ENCODE measurements around the gene HSF2.

Gene HSF2

DNA sequence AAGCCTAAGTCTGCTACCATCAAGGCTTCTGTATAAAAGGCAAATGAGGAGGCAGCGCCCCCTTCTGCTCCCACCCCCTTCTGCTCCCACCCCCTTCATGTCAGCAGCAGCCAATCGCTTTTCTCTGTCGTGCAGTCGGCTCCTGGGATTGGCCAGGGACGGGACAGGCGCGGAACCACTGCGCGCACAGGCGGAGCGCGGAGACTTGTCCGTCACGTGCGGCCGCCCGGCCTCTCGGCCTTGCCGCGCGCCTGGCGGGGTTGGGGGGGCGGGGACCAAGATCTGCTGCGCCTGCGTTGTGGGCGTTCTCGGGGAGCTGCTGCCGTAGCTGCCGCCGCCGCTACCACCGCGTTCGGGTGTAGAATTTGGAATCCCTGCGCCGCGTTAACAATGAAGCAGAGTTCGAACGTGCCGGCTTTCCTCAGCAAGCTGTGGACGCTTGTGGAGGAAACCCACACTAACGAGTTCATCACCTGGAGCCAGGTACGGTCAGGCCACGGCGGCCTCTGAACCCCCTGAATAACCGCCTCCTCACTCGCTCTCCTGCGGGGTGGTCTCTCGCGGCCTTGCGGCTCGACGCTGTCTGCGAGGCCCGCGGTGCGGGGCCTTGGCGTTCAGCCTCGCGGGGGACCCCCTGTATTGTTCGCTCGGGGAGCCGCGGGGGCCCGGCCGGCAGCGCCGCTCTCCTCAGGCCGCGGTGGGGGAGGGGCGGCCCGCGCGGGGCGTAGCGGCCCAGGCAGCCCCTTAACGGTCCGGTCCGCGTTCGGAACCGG is at the start of gene HSF2:
TSS of gene HSF2 (plus strand) at position 305 of the 773 bp plus-strand sequence. CDS start at position 391, 86 bp downstream.
- DNase-seq = peak; percentile 88

DNA sequence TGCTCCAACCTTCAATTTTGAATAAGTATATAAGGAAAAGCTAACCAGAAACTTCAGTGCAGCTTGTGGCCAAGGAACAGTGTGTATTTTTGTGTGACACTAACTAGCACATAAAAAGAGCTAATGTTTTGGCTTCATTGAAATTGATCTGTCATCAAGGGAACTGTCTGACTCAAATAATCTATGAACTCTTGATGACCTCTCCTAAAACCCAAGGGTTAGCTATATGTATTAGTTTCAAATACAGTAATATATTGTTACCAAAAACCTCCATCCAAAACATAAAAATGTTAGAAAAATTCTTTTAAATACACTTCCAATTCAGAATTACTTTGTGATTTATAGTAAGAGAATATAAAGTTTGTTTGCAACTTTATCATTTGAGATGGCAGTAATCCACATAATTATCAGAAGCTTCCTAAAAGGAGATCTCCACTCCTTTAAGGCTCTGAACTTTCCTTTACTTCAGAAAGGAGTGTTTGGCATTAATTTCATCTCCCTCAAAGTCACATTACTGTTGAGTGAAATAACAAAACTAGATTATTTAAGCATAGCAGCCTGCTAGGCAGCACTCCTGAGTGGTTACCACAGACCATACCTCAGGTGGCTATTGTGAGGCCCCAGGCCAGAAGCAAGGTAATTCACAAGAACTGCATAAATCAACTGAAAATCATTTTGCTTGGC is 46.3 kb upstream of the HSF2 start:
- DNase-seq = no peak

DNA sequence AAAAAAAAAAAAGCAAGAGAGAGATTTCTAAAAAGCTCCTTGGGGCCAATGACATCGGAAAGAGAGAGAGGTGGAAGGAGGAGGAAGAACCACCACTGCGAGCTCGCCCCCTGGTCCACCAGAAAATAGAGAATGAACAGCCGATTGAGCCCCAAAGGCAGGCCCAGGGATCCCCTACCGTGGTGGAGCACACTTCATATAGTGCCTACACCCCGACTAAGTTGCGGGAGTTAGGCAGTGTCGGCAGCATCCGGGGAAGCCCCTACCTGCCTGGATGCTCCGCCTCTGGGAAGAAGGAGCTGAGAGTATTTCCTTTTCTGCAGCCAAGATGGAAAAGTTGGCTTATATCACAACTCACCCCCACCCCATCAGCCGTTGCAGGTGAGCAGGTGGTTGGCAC is 38.6 kb upstream of the HSF2 start:
- no peak for DNase-seq

DNA sequence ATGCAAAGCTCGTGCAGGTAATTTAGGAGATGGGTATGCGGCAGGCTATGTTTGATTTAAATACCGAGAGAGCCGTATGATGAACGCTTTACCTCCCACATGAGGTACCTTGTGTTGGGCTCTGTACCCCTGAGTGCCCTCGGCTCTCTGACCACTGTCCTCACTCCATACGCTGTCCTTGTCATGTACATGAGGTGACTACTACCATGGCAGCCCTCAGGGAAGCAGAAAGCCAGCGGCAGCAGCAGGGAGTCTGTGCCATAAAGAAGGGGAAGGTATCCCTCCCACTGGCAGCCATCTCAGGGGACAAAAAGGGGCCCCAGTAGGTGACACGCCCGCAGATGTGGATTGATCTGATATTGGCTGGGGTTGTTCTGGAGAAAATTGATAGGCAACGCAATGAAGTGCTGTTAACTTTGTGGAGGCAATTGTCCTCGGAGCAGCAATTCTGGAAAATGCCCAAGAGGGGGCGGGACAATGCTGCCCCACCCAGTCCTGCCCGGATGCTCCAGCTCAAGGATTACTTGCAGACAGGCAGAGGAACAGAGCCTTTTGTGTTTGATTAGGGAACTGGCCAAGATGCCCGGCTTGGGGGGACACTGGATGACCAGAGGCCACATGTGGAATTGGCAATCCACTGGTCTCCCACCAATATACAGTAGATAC is 38.0 kb upstream of the HSF2 start:
- no peak for DNase-seq

DNA sequence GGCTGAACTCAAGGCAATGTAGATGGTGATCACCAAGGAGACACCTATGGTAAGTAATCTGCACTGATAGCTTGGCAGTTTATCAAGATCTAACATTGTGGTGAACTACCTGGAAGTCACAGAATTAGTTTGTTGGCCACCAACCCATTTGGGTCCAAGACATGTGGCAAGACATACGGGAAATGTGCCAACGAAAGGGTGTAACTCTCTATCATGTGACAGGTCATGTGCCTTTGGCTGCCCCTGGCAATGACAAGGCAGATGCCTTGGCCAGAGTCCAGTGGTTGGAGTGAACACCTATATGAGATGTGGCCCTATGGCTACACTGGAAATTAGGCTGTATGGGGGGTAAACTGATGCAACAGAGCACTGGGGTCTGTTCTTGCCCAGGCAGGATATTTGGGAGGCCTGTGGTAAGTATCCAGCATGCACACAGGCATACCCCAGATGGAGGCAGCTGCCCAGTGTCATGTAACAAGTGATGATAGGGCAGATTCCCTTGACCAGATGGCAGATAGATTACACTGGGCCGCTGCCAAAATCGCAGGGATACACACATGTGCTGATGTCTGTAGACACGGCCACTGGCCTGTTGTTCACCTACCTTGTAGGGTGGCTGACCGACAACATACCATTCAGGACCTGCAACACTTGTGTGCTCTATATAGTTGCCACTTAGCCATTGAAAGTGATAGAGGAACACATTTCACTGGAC is 35.5 kb upstream of the HSF2 start:
- no peak for DNase-seq

- DNase-seq = no peak
These were observed 33.6 kb upstream of the HSF2 start for GRCh38 chr6:122365775-122366403.

DNA sequence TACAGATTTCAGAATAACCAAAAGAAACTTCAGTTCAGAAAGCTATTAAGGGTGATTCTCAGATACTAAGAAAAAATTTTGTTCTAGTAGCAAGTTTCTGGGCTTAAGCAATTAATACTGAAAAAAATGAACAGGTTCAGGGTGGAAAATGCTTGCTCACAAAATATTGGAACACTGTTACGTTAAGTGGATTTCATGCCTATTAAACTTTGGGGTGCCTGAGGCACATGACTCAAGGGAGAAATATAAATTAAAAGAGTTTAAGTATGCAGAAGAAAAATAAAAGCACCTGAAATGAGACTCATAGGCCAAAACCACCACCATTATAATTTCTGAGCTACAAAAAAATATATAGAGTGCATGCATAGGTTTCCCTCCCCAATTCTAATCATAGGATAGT is 32.3 kb upstream of the HSF2 start:
- no peak for DNase-seq

DNA sequence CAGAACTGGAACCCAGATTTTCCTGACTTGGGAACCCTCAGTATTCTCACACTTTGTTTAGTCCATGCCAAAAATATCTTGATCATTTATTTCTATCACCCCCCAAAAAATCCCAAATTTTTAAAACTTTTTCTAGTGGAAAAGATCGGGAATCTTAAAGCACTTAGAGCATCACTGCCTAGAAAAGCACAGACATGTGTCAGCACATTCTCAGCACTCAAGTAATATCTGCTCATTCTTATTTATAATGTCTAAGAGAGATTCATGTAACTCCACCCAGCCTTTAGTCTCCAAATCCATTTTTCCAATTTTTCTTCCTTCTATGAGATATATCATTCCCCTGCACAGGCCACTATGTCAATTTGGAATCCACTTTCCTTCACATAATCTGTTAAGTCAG is 29.9 kb upstream of the HSF2 start:
- no peak for DNase-seq

DNA sequence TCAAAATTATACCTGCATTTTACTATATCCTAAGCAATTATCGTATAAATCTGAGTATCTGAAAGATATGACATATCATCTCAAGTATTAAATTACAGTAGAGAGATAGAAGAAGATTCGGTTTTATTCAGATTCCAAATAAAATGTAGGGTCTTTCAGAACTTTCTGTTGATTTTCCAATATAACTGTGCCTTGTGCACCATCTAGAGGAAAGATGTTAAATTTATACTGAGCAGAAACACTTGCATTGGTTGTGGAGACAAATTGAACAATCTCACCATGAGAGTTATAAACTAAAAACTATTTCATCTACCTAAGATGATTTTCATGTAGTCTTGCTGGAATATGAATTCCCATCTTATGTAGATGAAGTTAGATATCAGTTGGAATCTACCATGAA is 26.8 kb upstream of the HSF2 start:
- DNase-seq = no peak

- no peak for DNase-seq
These were observed 25.1 kb upstream of the HSF2 start for GRCh38 chr6:122374307-122374706.

DNA sequence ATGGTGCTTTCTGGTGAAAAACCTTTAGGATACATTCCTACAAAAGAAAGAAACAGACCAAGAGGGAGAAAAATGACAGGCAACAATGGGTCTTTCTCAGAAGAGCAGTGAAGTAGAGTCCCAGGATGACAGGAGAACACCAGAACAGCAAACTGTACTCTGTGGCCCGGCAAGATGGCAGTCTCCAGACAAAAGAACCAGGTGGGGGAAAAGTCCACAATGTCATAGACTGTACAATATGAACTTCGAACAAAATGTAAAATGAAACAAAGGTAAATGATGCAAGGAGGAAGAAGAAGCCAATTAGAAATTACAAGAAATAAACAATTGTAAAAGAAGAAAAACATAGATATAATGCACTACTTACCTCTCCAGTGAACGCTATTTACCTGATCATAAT is 23.2 kb upstream of the HSF2 start:
- DNase-seq = no peak

GRCh38 chr6:122381494-122382265 is 17.8 kb upstream of the HSF2 start:
- DNase-seq = no peak

DNA sequence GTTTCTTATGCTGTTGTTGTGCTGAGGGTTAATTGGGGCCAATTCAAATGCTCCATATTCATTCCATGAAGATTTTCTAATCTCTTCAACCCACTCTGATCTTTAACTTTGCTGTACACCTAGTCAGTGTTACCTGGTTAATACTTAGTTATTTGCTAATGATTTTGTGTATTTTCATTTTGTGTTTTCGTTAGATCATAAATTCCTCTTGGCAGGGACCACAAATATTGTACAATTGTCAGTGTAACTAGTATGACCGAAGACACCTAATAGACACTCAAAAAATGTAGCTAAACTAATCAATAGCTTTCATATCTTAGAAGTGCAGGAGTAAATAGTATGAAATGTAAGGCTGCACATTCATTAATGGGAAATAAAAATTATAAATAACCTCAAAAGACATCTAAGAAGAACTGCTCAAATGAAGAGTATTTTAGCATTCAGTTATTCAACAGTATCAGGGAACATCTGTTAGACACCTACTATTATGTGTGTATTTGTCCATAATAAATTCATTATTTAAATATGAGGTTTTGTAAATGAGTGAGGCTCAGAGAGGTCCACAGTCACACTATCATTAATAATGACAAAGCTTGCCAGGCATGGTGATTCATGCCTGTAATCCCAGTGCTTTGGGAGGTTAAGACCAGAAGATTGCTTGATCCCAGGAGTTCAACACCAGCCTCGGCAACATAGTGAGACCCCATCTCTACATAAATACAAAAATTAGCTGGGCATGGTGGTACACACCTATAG is 13.4 kb upstream of the HSF2 start:
- DNase-seq = no peak

DNA sequence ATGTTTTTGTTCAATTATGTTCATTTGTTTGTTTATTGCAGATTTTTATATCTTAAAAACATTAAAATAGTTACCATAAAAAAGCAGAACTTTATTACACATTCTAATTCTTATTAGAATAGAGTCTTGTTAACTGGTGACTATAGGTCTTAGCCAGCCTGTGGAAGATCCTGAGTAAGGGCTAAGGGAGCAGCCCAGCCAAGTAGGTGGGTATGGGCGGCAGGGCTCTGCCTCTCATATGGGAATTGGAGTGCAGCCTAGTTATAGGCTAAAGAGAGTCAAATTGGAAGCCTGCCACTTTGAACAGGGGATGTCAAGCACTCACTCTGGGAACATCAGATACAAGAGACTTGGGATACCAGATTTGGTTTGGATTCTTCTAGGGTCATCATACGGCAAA is 10.5 kb upstream of the HSF2 start:
- DNase-seq = no peak

GRCh38 chr6:122389704-122390372 is 9.6 kb upstream of the HSF2 start:
- no peak for DNase-seq

- no peak for DNase-seq
These were observed 6.7 kb upstream of the HSF2 start for GRCh38 chr6:122392564-122393350.

DNA sequence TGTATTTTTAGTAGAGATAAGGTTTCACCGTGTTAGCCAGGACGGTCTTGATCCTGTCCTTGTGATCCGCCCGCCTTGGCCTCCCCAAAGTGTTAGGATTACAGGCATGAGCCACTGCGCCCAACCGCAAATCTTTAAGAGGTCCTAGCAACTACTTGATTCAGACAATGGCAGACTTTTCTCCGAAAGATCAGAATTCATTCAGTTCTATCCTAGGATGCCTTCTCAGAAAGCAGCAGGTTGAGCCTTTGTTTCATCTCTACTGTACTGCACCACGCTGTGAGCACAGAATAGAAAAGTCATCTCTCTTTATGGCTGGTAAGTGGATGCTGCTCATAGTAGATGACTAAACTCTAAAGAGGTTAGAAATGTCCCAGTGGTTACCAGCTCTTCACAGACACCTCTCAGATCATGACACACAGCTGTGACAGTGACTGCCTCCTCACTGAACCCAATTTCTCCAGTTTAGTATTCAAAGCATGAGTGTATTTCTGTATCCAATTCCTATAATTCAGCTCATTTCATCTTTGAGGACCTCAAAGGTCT is 6.0 kb upstream of the HSF2 start:
- no peak for DNase-seq

DNA sequence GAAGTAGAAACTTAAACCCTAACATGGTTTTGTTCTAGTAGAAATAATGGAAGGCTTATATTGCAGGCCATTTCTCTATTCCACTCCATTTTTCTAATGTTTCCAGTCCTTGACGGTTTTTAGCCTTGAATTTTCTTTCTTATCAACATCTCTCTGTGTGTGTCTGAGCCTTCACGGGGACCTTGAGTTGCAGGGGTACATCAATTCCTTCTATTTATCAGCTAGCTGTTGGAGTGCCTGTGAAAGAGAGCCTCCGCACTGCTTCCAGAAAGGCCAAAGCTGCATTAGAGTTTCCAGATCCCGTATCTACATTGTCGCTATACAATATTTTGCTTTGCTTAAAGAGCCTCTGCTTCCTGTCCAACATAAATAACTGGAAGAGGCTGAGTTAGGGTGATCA is 5.4 kb upstream of the HSF2 start:
- DNase-seq = no peak

GRCh38 chr6:122399055-122399347 is 451 bp upstream of the HSF2 start:
- DNase-seq = no peak

- no peak for DNase-seq
These were observed 634 bp downstream of the HSF2 start for GRCh38 chr6:122400121-122400450.

Measured in NCI-H510A (cell line).